HG02798 (cell line): Measurements from ENCODE around the gene MINDY4.

ENCODE experiments used
- ATAC-seq: cut with Tn5 transposase; IDR thresholded peaks from one replicate; pipeline ENCODE4 v1.9.1; 2021; ENCODE audit warnings: mild to moderate bottlenecking; ENCODE audit not compliant: unreplicated experiment, poor library complexity

The MINDY4 gene

GRCh38 chr7:30910411-30911073 lies 139.3 kb downstream of the MINDY4 start:
- ATAC-seq = no peak

- no peak for ATAC-seq
Measured at GRCh38 chr7:30911133-30911532, 139.9 kb downstream of the MINDY4 start.

GRCh38 chr7:30911561-30911969 lies 140.3 kb downstream of the MINDY4 start, which contains the start of gene AQP1:
Gene AQP1 (plus strand): TSS chr7:30911853. CDS start chr7:30911910, 57 bp downstream.
- no peak for ATAC-seq

- no peak for ATAC-seq
Measured at GRCh38 chr7:30912021-30912730, 141.0 kb downstream of the MINDY4 start.

GRCh38 chr7:30912731-30912985 lies 141.4 kb downstream of the MINDY4 start:
- no peak for ATAC-seq

- ATAC-seq = no peak
Measured at GRCh38 chr7:30912986-30913811, 142.0 kb downstream of the MINDY4 start.

- ATAC-seq = no peak
Measured at GRCh38 chr7:30913821-30914515, 142.8 kb downstream of the MINDY4 start.

- no peak for ATAC-seq
Measured at GRCh38 chr7:30914596-30914995, 143.4 kb downstream of the MINDY4 start.

GRCh38 chr7:30915005-30915601 lies 143.9 kb downstream of the MINDY4 start:
- no peak for ATAC-seq

- ATAC-seq = no peak
Measured at GRCh38 chr7:30915751-30916150, 144.5 kb downstream of the MINDY4 start.

GRCh38 chr7:30916255-30916654 lies 145.0 kb downstream of the MINDY4 start:
- ATAC-seq = no peak

- ATAC-seq = no peak
Measured at GRCh38 chr7:30916767-30917166, 145.6 kb downstream of the MINDY4 start.

GRCh38 chr7:30917216-30917893 lies 146.1 kb downstream of the MINDY4 start:
- ATAC-seq = no peak

GRCh38 chr7:30918676-30919075 lies 147.5 kb downstream of the MINDY4 start:
- no peak for ATAC-seq

- ATAC-seq = no peak
Measured at GRCh38 chr7:30920021-30920583, 148.9 kb downstream of the MINDY4 start.

- ATAC-seq = no peak
Measured at GRCh38 chr7:30920584-30921539, 149.6 kb downstream of the MINDY4 start.

GRCh38 chr7:30921540-30922401 lies 150.6 kb downstream of the MINDY4 start:
- ATAC-seq = no peak
